AG10803 (cell line): ENCODE data around the gene SMIM38.

ENCODE experiments used
- DNase-seq: peaks from one replicate; pipeline ENCODE4 v3.0.0; 2010; ENCODE audit warnings: low read depth
- H3K4me3 ChIP-seq: 2 replicates; pipeline ENCODE4 v1.5.1; 2011; ENCODE audit warnings: mild to moderate bottlenecking, low read length, control low read depth
- CTCF ChIP-seq: conservative IDR thresholded peaks from 2 replicates; pipeline ENCODE4 v1.5.1; 2011; ENCODE audit warnings: mild to moderate bottlenecking, low read length, control low read depth, inconsistent platforms

Gene SMIM38

GRCh38 chr11:69161117-69161407, 5.3 kb downstream of the SMIM38 start:
- TF ChIP-seq CTCF: no peak
- DNase-seq: no peak
- H3K4me3 ChIP-seq: no peak overlapping the region

GRCh38 chr11:69162505-69162904, 6.8 kb downstream of the SMIM38 start:
- no peak for TF ChIP-seq CTCF
- no peak for DNase-seq
- no peak overlapping the region for H3K4me3 ChIP-seq

- no peak for TF ChIP-seq CTCF
- DNase-seq: no peak
- no peak overlapping the region for H3K4me3 ChIP-seq
Observed at GRCh38 chr11:69163842-69164241, 8.1 kb downstream of the SMIM38 start.

GRCh38 chr11:69164824-69165223, 9.1 kb downstream of the SMIM38 start:
- DNase-seq: no peak
- TF ChIP-seq CTCF: no peak
- H3K4me3 ChIP-seq: no peak overlapping the region

- TF ChIP-seq CTCF: no peak
- DNase-seq: no peak
- no peak overlapping the region for H3K4me3 ChIP-seq
Observed at GRCh38 chr11:69165775-69166174, 10.0 kb downstream of the SMIM38 start.

- no peak overlapping the region; the same call in 1 of the 2 replicates for H3K4me3 ChIP-seq
- peak; percentile 69 for DNase-seq
- TF ChIP-seq CTCF: peak; percentile 49
Observed at GRCh38 chr11:69166218-69167115, 10.7 kb downstream of the SMIM38 start.
